Activated CD8-positive, alpha-beta memory T cell treated with anti-CD3 and anti-CD28 coated beads, Interleukin-2, amount 50 U/mL, for 4 hours (primary cell): ENCODE measurements around the gene SLC35B1.
A peak's percentile ranks its signal among the peaks of the same experiment; 100 is the strongest.
"Not testable (repeated sequence)": the region's sequence is repeated elsewhere in the genome, so short reads cannot be mapped to it uniquely, and the experiment has no call there.

ENCODE experiments used
- DNase-seq: peaks from one replicate; pipeline ENCODE4 v3.0.0-alpha.2; 2020

The SLC35B1 gene

GRCh38 chr17:49699966-49700575 is 7.7 kb downstream of the SLC35B1 start:
- no peak for DNase-seq

- DNase-seq: no peak
Observed at GRCh38 chr17:49698005-49698404, 9.8 kb downstream of the SLC35B1 start.

- DNase-seq: peak; percentile 70
Observed at GRCh38 chr17:49696233-49696761, 11.5 kb downstream of the SLC35B1 start.

GRCh38 chr17:49695698-49696232 is 12.0 kb downstream of the SLC35B1 start:
- DNase-seq: no peak

- DNase-seq: peak; percentile 76
Observed at GRCh38 chr17:49694847-49695697, 12.7 kb downstream of the SLC35B1 start.

DNA sequence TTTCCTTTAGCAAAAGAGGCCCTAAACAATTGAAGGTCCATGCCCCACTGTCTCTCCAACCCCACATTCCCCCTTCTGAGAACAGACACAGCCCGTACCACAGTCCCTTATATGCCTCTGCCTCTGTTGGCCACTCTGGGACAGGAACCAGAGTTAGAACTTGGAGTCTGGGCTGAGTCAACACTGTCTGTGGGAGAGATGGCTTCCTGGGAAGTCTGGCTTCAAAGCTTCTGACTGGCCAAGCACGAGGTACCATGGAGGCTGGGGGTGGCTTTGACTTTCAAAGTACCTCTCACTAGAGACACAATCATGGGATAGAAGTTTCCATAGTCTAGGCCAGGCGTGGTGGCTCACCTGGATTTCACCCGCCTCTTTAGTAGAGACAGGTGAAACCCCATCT is 15.0 kb downstream of the SLC35B1 start:
- DNase-seq: no peak

GRCh38 chr17:49691677-49692191 is 16.0 kb downstream of the SLC35B1 start:
- no peak for DNase-seq

GRCh38 chr17:49691086-49691676 is 16.6 kb downstream of the SLC35B1 start:
- DNase-seq: no peak

DNA sequence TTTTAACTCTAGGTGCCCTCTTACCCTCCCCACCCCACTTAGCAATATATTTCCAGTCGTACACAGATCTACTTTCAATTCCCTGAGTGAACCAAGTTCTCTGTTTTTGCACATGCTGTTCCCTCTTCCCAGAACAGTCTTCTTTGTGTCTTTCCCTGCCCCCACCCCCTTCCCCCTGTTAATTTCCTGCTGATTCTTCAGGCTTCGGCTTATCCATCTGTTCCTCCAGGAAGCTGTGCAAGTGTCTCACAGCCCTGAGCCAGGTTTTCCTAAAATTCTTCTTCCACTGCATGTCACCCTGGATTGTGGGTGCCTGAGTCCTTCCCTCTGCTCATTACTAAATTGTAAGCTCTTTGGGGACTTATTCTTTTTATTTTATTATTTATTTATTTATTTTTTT is 17.5 kb downstream of the SLC35B1 start:
- no peak for DNase-seq

- no peak for DNase-seq
Observed at GRCh38 chr17:49688848-49689247, 18.9 kb downstream of the SLC35B1 start.

- no peak for DNase-seq
Observed at GRCh38 chr17:49687878-49688491, 19.8 kb downstream of the SLC35B1 start.

DNA sequence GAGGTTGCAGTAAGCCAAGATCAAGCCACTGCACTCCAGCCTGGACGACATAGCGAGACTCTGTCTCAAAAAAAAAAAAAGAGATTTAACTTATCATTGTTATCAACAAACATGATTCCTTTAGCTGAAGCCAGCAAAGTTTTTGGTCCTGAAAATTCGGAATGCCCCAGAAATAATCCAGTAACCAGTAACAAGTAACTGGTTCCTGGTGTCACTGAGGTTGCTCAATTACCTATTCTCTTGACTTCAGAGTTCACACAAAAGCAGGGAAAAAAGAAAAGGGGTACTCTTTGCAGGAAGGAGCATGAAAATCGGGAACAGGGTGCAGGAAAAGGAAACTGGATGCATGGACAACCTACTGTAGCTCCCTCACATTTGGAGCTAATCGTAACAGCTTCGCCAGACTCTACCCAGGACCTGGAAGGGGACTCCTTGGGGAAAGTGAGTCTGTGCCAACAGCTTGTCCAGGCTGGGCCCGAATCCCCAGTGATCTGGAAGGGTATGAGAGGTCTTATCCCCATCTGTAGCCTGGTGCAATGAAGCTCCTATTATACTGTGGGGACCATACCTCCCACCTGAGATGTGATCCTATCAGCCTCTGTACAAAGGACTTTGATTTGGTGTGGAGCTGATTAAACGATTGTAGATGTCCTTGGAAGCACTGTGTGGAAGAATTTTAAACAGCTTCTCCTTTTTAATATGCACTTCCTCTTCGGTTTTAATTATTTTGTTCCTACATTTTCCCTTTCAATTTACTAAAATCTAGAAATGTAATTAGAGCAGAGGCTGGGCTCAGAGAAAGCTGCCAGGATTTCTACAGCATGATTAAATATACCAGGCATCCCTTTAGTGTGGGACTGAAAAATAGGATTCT is 26.4 kb downstream of the SLC35B1 start:
- no peak for DNase-seq

DNA sequence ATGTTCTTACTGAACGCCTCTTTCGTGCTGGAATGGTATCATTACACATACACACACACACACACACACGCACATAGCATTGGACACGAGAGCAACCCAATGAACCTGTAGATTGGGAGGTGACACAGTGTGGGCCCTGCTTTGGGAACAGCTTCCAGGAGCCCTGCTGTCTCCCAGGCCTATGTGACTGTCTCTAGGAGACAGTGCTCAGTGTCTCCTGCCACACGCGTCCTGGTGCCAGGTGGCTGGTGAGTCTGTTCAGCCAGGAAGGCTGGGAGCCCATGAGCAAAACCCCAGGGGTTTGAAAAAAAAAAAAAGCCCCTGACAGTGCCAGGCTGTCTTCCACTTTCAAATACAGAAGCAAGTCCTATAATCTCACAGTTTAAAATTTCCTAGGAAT is 27.4 kb downstream of the SLC35B1 start:
- no peak for DNase-seq

DNA sequence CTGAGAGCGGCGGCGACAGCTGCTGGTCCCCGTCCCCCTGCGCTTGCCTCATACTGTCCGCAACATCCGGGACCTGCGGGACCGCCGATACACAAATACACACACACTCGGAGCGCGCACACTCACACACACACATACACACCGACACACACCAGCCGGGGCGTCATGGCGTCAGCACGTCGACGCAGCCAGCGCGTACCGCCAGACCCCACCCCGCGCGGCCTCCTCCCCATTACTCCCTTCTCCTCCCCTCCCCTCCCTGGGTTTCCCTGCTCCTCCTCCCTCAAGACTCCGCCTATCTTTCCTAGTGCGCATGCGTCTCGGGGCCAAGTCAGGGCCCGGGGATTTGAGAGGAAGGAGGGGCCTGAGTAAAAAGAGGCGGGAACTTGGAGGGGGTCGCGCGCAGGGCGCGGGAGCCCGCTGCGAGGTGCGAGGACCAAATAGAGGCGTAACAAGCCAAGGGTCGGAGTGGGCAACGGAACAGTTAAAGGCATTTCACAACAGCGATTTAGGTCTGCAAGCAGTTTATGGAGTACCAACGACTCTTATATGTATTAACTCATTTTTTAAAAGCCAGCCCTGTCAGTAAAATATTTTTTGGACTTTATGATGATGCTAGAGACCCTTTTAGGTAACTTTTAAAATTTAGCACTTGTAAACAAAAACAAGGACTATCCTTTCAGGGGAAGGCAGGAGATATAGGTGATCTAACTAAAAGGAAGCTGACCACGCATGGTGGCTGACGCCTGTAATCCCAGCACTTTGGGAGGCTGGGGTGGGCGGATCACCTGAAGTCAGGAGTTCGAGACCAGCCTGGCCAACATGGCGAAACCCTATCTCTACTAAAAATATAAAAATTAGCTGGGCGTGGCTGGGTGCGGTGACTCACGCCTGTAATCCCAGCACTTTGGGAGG is 29.6 kb downstream of the SLC35B1 start, which contains the start of gene SPOP:
TSS of gene SPOP (minus strand) at position 165 of the 915 bp plus-strand sequence. CDS start 55,287 bp downstream, outside the sequence.
- peak; percentile 98 for DNase-seq

GRCh38 chr17:49677134-49677932 is 30.4 kb downstream of the SLC35B1 start:
- peak; percentile 97 for DNase-seq

GRCh38 chr17:49676276-49676868 is 31.4 kb downstream of the SLC35B1 start:
- DNase-seq: no peak

DNA sequence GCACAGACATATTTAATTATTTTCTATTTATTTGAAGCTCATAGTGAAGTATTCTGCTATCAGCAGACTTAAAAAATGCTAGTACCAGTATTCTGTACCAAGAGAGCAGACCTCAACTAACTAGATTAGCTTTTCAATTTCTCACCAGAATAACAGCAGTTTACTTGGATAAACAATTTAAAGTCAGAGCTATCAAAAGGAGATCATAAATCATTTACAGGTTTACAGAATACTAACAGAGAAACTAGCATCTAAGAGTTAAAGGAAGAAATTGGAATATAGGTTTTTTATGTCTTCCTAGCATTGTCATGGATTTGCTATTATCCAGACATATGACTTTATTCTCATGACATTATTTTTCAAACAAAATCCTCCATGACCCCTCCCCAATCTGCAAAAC is 33.3 kb downstream of the SLC35B1 start:
- no peak for DNase-seq

DNA sequence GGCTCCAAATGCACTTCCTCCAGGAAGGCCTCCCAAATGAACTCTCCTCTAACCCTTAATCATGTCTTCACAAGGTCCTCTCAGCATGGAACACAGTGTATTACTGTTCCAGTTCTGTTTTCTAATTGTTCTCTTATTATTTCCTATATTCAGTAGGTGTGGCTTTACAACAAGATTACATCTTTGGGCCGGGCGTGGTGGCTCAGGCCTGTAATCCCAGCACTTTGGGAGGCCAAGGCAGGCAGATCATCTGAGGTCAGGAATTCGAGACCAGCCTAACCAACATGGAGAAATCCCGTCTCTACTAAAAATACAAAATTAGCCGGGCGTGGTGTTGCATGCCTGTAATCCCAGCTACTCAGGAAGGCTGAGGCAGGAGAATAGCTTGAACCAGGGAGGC is 34.1 kb downstream of the SLC35B1 start:
- DNase-seq: not testable (repeated sequence)

DNA sequence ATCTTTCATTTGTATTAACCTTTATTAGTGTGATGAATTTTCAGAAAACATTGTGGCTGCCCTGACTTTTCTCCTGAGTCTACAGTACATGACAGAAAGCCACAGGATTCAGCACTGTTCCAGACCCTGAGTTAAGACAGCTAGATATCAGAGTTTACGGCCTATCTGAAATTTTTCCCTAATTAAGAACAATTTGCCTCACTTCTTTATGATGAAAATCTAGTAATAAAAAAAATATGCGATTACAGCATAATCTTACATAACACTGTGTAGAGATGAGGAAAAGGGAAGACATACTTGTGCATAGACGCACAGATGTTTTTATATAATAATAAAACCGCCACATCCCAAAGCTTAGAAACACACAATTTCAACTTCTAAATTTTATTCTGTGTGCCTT is 37.1 kb downstream of the SLC35B1 start:
- no peak for DNase-seq
